Breast epithelium (tissue), 4 donors: ENCODE results near the gene PRIMA1. TPM values are rescaled to one million over a fixed set of nuclear protein-coding genes. Genes with fewer than 3 reads are reported as not detected.

ENCODE experiments used
- DNase-seq, 2 donors: peaks; one replicate each; pipeline ENCODE4 v3.0.0-alpha.2; 2019; ENCODE audit warnings: low spot score in 2 of 2
- H3K27ac ChIP-seq, 2 donors: fragments of 200-600 bp; sonication (generic) in 1 of 2; one replicate each; pipeline ENCODE4 v1.5.1; 2016 to 2019; ENCODE audit warnings: mild to moderate bottlenecking in 1 of 2
- H3K27me3 ChIP-seq, 2 donors: fragments of 200-600 bp; sonication (generic) in 1 of 2; one replicate each; pipeline versions ENCODE4 v1.5.1 to v1.6.0; 2017 to 2019; ENCODE audit warnings: control low read depth in 1 of 2, mild to moderate bottlenecking in 1 of 2
- H3K36me3 ChIP-seq: fragments of 200-600 bp; one replicate; pipeline ENCODE4 v1.5.1; 2019
- H3K4me1 ChIP-seq, 2 donors: fragments of 200-600 bp; sonication (generic); one replicate each; pipeline ENCODE4 v1.5.1; 2016 to 2019; ENCODE audit warnings: control low read depth in 1 of 2
- H3K4me3 ChIP-seq, 3 donors: fragments of 200-600 bp; sonication (generic); 1 replicate in 2 of 3; 2 replicates in 1 of 3; pipeline ENCODE4 v1.5.1; 2016 to 2019; ENCODE audit warnings: mild to moderate bottlenecking in 3 of 3, moderate library complexity in 2 of 3
- H3K9me3 ChIP-seq, 2 donors: fragments of 200-600 bp; sonication (generic) in 1 of 2; one replicate each; pipeline ENCODE4 v1.5.1; 2016 to 2019; ENCODE audit warnings: control low read depth in 1 of 2
- POLR2A ChIP-seq: fragments of 450-650 bp; IDR thresholded peaks from one replicate; pipeline ENCODE4 v1.6.1; 2016; ENCODE audit warnings: antibody characterized with exemption, mild to moderate bottlenecking, moderate library complexity
- POLR2AphosphoS5 ChIP-seq, 3 donors: sonication (generic); formaldehyde crosslinking; IDR thresholded peaks; one replicate each; pipeline ENCODE4 v1.6.1; 2017; ENCODE audit warnings: antibody characterized with exemption in 3 of 3
- intact Hi-C: fragments of 100-400 bp; cut with DNase I; formaldehyde crosslinking; loops from one replicate; pipeline ENCODE4 v1.15.1; 2023; ENCODE audit warnings: low total_unique reads
- total RNA-seq, 3 donors: library from RNA; depleted of rRNA; stranded (reverse); fragments of >200 nt; gene quantifications; one replicate each; pipeline ENCODE4 v1.1.0, GENCODE V29; 2016
- TF ChIP-seq, protein P1 (sequence below), 3 donors: fragments of 450-650 bp; IDR thresholded peaks; one replicate each; pipeline ENCODE4 v1.5.1; 2016 to 2017; ENCODE audit warnings: antibody characterized with exemption in 3 of 3, mild to moderate bottlenecking in 3 of 3, moderate library complexity in 3 of 3

The PRIMA1 gene
- total RNA-seq, 3 donors from 2014 or later: 0.98 to 2.1 (median 1.3) TPM

DNA sequence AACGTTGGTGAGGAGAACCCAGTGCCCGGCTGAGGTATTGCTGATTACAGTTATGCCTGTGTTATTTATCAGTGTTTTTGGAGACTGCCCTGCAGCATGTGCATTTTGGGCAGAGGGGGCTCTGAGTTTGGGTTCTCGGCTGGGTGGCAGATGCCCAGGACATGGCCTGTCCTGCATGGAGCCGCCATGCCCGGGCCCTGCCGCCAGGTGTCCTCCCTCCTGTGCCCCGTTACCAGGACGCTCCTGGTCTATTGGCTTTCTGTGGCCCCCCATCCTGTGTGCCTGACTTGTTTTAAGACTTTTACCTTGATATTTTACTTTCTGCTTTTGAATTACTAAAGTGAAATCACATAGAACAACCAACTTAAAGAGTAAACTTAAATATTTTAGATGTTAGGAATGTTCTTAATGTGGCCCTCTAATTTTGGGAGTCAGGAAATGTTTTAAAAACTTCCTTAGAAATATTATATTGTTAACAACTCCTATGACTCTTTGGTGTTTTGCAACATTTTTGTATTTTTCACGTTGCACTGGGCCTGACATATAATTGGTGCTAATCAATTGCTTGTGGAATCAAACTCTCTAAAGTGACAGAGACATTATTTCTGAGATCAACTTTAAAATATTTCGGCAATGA is 51.8 kb downstream of the PRIMA1 start:
- no peak for DNase-seq
- Histone ChIP-seq H3K4me1 (no peaks in the 10 kb centered on the region), H3K36me3 (no peaks in the 10 kb centered on the region), H3K9me3 (no peaks in the 10 kb centered on the region), H3K4me3 (no peak overlapping the region), H3K27ac (no peak overlapping the region), H3K27me3 (no peaks in the 10 kb centered on the region)
- TF ChIP-seq, protein P1, sequence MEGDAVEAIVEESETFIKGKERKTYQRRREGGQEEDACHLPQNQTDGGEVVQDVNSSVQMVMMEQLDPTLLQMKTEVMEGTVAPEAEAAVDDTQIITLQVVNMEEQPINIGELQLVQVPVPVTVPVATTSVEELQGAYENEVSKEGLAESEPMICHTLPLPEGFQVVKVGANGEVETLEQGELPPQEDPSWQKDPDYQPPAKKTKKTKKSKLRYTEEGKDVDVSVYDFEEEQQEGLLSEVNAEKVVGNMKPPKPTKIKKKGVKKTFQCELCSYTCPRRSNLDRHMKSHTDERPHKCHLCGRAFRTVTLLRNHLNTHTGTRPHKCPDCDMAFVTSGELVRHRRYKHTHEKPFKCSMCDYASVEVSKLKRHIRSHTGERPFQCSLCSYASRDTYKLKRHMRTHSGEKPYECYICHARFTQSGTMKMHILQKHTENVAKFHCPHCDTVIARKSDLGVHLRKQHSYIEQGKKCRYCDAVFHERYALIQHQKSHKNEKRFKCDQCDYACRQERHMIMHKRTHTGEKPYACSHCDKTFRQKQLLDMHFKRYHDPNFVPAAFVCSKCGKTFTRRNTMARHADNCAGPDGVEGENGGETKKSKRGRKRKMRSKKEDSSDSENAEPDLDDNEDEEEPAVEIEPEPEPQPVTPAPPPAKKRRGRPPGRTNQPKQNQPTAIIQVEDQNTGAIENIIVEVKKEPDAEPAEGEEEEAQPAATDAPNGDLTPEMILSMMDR (IDR thresholded peaks at IDR 0.05): no peak
- no peak for TF ChIP-seq POLR2A
- TF ChIP-seq POLR2AphosphoS5 (IDR thresholded peaks at IDR 0.05): no peak
- intact Hi-C loops: no loop called here

DNA sequence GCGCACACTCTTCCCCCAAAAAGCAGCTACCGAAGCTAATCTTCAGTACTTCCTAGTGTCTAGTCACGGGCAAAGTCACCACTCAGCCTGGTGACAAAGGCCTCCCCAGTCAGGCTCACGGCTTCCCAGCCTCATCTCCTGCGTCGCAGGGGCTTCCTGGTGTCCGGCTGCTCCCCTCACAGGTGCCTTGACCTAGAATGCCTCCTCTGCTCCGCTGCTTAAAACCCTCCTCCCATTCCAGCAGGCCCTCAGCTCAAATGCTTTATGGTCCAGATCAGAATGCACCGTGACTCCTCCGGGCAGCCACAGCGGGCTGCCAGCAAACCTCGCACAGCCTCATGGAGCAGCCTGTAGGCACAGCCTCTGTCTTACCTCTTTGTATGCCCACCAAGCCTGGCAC is 53.1 kb downstream of the PRIMA1 start:
- Histone ChIP-seq H3K4me3 (no peak overlapping the region), H3K27me3 (no peaks in the 10 kb centered on the region), H3K9me3 (no peaks in the 10 kb centered on the region), H3K36me3 (no peaks in the 10 kb centered on the region), H3K27ac (no peak overlapping the region), H3K4me1 (no peaks in the 10 kb centered on the region)
- intact Hi-C loops: no loop called here
- DNase-seq: no peak
- TF ChIP-seq POLR2AphosphoS5 (IDR thresholded peaks at IDR 0.05) (no peak), POLR2A (no peak)
- TF ChIP-seq, protein P1 (IDR thresholded peaks at IDR 0.05): no peak

DNA sequence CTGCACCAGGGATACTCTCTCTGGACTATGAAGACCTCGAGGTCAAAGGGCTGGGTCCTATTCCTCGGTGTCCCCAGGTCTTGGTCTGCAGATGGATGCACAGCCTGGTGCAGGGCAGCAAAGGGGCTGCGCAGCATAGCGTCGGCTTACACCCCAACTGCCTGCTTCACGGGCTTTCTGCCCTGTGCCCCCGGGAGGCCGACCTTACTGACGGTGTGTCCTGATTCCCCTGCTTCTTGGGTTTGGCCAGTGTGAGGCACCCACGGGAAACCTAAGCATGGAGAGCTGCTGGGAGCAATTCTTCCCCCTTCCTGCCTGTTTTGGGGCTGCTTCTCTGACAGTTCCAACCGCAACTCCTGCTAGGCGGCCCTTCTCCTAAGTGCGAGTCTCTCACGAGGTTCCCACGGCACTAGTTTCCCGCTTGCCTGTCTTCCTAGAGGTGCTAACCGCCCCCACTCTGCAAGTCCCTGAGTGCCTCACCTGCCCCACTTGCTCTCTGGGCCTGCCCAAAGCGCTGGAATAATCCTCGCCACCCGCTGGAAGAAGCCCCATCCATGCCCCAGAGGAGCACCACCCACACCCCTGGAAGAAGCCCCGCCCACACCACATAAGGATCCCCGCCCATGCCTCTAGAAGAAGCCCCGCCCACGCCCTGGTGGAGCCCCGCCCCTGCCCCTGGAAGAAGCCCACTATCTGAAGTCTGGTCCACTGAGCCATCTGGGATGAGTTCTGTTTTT is 54.0 kb downstream of the PRIMA1 start:
- Histone ChIP-seq H3K27ac (no peak overlapping the region), H3K4me3 (no peak overlapping the region), H3K9me3 (no peaks in the 10 kb centered on the region), H3K27me3 (no peaks in the 10 kb centered on the region), H3K4me1 (no peaks in the 10 kb centered on the region), H3K36me3 (no peaks in the 10 kb centered on the region)
- no peak for DNase-seq
- intact Hi-C loops: no loop called here
- no peak for TF ChIP-seq POLR2A
- TF ChIP-seq, protein P1 (IDR thresholded peaks at IDR 0.05): no peak
- no peak for TF ChIP-seq POLR2AphosphoS5 (IDR thresholded peaks at IDR 0.05)

DNA sequence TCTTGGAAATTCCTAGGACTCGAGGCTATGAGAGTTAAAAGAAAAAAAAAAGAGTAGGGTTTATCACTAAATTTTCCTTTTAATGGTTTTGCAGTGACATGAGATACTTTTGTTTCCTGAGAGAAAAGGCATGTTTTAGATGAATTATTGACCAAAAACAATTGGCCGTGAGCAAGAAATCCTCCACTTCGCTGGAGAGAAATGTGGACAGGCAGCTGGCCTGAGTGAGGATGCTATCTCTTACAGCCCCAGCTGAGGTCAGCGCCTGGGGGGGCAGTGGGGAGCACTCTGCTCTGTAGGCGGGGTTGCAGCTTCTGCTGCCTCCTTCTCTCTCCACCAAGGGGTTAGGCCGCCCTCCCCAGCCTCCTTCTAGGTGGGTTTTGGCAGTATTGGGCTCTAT is 54.7 kb downstream of the PRIMA1 start:
- Histone ChIP-seq H3K27ac (no peak overlapping the region), H3K4me1 (no peaks in the 10 kb centered on the region), H3K36me3 (no peaks in the 10 kb centered on the region), H3K4me3 (no peak overlapping the region), H3K9me3 (no peaks in the 10 kb centered on the region), H3K27me3 (no peaks in the 10 kb centered on the region)
- intact Hi-C loops: no loop called here
- no peak for TF ChIP-seq POLR2AphosphoS5 (IDR thresholded peaks at IDR 0.05)
- no peak for TF ChIP-seq POLR2A
- TF ChIP-seq, protein P1 (IDR thresholded peaks at IDR 0.05): no peak
- DNase-seq: no peak

DNA sequence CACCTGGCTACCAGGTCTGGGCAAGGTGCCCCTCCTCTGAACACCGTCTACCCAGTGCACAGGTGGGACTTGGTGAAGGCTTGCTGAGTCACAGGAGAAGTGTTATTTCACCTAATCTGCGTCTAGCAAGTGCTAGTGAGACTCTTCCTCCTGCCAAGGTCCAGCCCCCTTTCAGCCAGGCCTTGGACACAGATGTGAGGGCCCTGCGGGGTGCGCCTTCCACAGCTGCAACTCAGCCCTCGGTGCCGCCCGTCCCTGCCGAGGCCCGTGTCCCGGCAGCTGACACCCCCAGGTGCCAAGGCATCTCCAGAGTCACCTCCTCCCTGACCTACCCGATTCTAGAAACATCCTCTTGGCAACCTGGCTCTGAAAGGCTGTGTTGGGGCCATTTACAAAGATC is 55.1 kb downstream of the PRIMA1 start:
- Histone ChIP-seq H3K4me3 (no peak overlapping the region), H3K27me3 (no peaks in the 10 kb centered on the region), H3K4me1 (no peaks in the 10 kb centered on the region), H3K27ac (no peak overlapping the region), H3K9me3 (no peaks in the 10 kb centered on the region), H3K36me3 (no peaks in the 10 kb centered on the region)
- TF ChIP-seq POLR2A (no peak), POLR2AphosphoS5 (IDR thresholded peaks at IDR 0.05) (no peak)
- TF ChIP-seq, protein P1 (IDR thresholded peaks at IDR 0.05): no peak
- intact Hi-C loops: no loop called here
- DNase-seq: no peak
